Stimulated activated CD8-positive, alpha-beta memory T cell treated with anti-CD3 and anti-CD28 coated beads, Interleukin-7, amount 100 ng/mL, for 24 hours (primary cell): ENCODE results near the gene CEP128.

Experiments
- DNase-seq: peaks from one replicate; pipeline ENCODE4 v3.0.0-alpha.2; 2020; ENCODE audit warnings: low read depth

The CEP128 gene

GRCh38 chr14:80608563-80608962, 333.0 kb downstream of the CEP128 start:
- no peak for DNase-seq

- no peak for DNase-seq
Measured at GRCh38 chr14:80607430-80608190, 333.9 kb downstream of the CEP128 start.

- DNase-seq = no peak
Measured at GRCh38 chr14:80606347-80606772, 335.2 kb downstream of the CEP128 start.

- no peak for DNase-seq
Measured at GRCh38 chr14:80605536-80605935, 336.0 kb downstream of the CEP128 start.

GRCh38 chr14:80602946-80603345, 338.6 kb downstream of the CEP128 start:
- DNase-seq = no peak

GRCh38 chr14:80587096-80587724, 354.3 kb downstream of the CEP128 start:
- no peak for DNase-seq

- DNase-seq = no peak
Measured at GRCh38 chr14:80586131-80586530, 355.4 kb downstream of the CEP128 start.

- no peak for DNase-seq
Measured at GRCh38 chr14:80585506-80585835, 356.1 kb downstream of the CEP128 start.

- DNase-seq = no peak
Measured at GRCh38 chr14:80584744-80585505, 356.6 kb downstream of the CEP128 start.

GRCh38 chr14:80577599-80577998, 363.9 kb downstream of the CEP128 start:
- DNase-seq = no peak

- no peak for DNase-seq
Measured at GRCh38 chr14:80576401-80576800, 365.1 kb downstream of the CEP128 start.

- no peak for DNase-seq
Measured at GRCh38 chr14:80575763-80576162, 365.8 kb downstream of the CEP128 start.

GRCh38 chr14:80572666-80573065, 368.9 kb downstream of the CEP128 start:
- no peak for DNase-seq

GRCh38 chr14:80570930-80571298, 370.6 kb downstream of the CEP128 start:
- DNase-seq = no peak

- no peak for DNase-seq
Measured at GRCh38 chr14:80567905-80568536, 373.5 kb downstream of the CEP128 start.

- DNase-seq = no peak
Measured at GRCh38 chr14:80565001-80565400, 376.5 kb downstream of the CEP128 start.

GRCh38 chr14:80564051-80564450, 377.5 kb downstream of the CEP128 start:
- DNase-seq = no peak

GRCh38 chr14:80560800-80561657, 380.5 kb downstream of the CEP128 start:
- DNase-seq = no peak

- no peak for DNase-seq
Measured at GRCh38 chr14:80554139-80554538, 387.4 kb downstream of the CEP128 start.

- no peak for DNase-seq
Measured at GRCh38 chr14:80549141-80549540, 392.4 kb downstream of the CEP128 start.

GRCh38 chr14:80545935-80546854, 395.3 kb downstream of the CEP128 start:
- no peak for DNase-seq
